Choroid plexus epithelial cell (primary cell): ENCODE measurements around the gene ITGB7.

Experiments used
- DNase-seq: peaks from one replicate; pipeline ENCODE4 v3.0.0-alpha.2; 2010; ENCODE audit warnings: low read depth
- H3K4me3 ChIP-seq: 2 replicates; pipeline ENCODE4 v1.5.1; 2011; ENCODE audit warnings: low read depth, mild to moderate bottlenecking, control low read depth, low read length, moderate library complexity
- TF ChIP-seq, protein P1 (sequence below): conservative IDR thresholded peaks from 2 replicates; pipeline ENCODE4 v1.5.1; 2011; ENCODE audit warnings: low read depth, mild to moderate bottlenecking, control low read depth, inconsistent platforms, low read length, moderate library complexity

The ITGB7 gene

DNA sequence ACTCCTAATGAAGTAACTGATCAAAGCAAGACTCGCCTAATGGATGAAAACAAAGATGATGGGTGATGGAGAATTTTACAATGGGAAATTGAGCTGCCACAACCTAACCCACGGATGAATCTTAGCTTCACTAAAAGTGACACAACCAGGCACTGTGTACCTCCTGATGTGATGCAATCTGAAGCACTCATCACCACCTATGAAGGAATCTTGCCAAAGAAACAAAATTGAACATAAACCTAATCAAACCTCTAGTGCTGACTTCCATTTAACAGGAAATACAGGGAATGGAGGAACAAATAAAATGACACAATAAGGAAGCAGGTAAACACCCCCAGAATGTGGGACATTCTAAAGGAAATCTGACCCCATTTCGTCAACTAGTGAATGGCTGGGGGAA lies 38.2 kb upstream of the ITGB7 start:
- DNase-seq = no peak
- TF ChIP-seq, protein P1, sequence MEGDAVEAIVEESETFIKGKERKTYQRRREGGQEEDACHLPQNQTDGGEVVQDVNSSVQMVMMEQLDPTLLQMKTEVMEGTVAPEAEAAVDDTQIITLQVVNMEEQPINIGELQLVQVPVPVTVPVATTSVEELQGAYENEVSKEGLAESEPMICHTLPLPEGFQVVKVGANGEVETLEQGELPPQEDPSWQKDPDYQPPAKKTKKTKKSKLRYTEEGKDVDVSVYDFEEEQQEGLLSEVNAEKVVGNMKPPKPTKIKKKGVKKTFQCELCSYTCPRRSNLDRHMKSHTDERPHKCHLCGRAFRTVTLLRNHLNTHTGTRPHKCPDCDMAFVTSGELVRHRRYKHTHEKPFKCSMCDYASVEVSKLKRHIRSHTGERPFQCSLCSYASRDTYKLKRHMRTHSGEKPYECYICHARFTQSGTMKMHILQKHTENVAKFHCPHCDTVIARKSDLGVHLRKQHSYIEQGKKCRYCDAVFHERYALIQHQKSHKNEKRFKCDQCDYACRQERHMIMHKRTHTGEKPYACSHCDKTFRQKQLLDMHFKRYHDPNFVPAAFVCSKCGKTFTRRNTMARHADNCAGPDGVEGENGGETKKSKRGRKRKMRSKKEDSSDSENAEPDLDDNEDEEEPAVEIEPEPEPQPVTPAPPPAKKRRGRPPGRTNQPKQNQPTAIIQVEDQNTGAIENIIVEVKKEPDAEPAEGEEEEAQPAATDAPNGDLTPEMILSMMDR = no peak
- no peak overlapping the region for H3K4me3 ChIP-seq

DNA sequence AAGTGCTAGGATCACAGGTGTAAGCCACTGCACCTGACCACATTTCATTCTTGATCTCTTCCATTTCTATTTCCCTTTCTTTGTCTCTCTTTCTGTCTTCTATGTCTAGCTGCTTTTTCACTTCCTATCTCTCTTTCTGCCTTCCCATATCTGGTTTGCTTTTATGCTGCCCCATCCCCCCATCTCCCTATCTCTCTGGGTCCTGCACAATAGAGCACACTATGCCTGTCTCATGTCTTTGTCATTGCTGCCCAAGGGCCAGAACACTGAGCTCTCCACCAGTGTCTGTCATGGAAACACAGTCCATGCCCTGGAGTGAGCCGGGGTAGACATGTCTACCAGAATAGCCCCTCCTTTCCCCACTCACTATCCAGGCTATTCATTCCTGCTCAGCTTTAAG lies 37.3 kb upstream of the ITGB7 start:
- TF ChIP-seq, protein P1 = no peak
- no peak for DNase-seq
- H3K4me3 ChIP-seq = no peak overlapping the region

DNA sequence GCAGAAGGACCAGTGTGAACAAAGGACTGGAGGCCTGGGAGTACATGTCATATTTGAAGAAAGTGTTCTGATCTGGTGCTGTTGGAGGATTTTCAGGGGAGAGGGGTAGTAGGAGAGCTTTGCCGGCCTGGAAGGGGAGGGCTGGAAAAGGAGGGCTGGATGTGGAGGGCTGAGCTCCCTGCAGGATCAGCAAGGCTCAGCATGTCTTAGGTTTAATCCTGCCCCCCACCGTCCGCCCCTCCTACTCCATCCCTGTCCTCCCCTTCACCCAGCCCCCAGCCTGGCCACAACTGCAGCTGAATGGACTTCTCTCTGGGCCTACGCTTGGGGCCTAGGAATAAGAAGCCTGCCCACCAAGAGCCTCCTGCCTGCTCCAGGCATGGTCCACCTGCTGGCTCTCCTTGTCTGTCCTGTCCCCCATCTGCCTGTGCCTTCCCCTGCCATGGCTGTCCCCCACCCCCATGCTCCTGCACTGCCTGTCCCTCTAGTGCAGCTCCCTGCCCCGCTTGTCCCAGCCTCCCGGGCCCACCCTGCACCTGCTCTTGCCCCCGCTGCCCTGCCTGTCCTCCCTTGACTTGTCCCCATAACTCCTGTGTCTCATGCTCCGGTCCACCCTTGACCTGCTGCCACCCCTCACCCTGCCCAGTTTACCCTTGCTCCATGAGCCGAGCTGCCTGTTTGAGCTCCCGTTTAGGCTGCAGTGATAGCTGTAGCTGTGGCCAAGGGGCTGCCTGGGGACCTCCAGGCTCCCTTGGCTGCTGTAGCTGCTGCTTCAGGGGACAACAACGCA lies 34.8 kb upstream of the ITGB7 start:
- TF ChIP-seq, protein P1 = no peak
- H3K4me3 ChIP-seq = no peak overlapping the region

DNA sequence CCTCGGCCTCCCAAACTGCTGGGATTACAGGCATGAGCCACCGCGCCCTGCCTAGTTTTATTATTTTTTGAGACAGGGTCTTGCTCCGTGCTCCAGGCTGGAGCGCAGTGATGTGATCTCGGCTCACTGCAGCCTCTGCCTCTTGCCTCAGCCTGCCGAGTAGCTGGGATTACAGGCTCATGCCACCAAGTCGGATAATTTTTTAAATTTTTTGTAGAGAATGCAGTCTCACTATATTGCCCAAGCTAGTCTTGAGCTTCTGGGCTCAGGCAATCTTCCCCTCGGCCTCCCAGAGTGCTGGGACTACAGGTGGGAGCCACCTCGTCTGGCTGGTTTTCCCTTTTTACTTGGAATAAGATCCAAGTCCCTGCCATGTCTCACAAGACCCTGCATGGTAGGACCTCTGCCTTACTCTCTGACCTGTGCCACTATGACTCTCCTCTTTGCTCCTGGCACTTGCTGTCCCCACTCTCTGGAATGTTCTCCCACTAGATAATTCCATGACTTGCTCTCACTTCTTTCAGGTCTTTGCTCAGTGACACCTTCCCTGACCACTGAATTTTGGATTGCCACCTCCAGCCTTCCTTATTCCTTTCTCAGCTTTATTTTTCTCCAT lies 32.7 kb upstream of the ITGB7 start:
- no peak for DNase-seq
- TF ChIP-seq, protein P1 = no peak
- H3K4me3 ChIP-seq = no peak overlapping the region

More for the DNA sequence above, 34.8 kb upstream of the ITGB7 start:
- DNase-seq = no peak

DNA sequence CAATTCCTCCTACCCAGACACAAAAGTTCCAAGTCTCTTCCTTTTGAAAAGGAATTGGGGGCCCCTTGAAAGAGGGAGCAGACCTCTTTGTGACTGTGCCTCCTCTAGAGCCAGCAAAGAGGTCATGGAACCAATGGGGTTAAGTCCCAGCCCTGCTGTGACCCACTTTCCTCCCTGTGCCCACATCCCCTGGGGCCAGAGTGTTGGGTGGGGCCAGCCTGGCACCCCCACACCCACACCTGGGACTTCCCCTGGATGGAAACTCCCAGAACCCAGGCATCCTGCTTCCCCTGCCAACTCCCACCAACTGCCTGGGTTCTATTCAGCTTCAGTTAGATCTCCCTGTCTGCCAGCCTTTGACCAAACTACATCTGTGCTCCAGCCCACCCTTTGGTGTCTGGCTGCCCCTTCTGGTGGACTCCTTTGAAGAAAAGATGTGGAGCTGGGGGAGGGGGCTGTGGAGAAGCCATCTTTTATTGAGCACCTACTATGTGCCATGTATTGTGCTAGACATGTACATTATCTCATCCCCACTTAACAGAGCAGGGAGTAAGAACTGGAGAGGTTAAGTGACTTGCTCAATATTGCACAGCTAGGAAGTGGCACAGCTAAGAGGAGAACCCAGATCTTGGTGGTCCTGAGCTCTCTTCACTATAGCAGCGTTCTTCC lies 29.5 kb upstream of the ITGB7 start:
- no peak for DNase-seq
- no peak overlapping the region for H3K4me3 ChIP-seq
- TF ChIP-seq, protein P1 = no peak

DNA sequence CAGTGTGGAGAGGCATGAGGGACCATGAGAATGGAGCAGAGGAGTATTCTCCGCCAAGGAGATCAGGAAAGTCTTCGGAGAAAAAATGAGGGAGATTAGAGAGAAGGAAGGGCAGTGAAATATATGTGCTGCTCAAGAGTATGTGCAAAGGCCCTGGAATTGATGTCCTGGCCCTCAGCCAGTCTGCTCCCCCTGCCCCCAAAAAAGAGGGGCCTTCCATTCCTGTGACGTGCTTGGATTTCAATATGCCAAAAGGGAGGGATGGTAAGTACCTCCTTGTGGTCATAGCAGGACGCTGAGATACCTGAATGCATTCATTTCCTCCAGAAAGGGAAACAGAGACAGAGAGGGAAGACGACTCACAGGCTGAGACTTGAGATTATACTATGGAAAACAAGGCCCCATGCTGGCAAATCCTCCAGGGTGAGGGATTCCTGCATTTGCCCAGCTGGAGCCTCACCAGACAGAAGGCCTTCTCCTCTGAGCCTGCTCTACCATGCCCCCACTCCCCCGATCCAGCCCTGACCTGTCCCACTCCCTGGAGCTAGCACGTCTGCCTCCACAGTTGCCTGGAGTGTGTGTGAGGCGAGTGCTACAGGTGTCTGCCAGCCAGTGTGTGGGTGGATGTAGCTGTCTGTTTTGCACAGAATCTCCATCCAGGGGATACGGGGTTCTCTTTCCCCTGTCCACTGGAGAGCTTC lies 28.8 kb upstream of the ITGB7 start:
- TF ChIP-seq, protein P1 = no peak
- no peak for DNase-seq
- no peak overlapping the region for H3K4me3 ChIP-seq
